B cell (primary cell): ENCODE measurements around the gene CRTC3. TPM values are rescaled to one million over a fixed set of nuclear protein-coding genes. Genes with fewer than 3 reads are reported as not detected.

Experiments
- ATAC-seq: fragments of 200-7000 bp; cut with Tn5 transposase; one replicate; pipeline ENCODE4 v1.10.0; 2021; ENCODE audit warnings: low read depth, mild to moderate bottlenecking, moderate number of reproducible peaks, moderate library complexity
- CTCF ChIA-PET: fragments of 350-600 bp; sonication (Branson Sonifier 250); formaldehyde crosslinking; loops from one replicate; lab custom pipeline; 2021; ENCODE audit warnings: antibody characterized with exemption, inconsistent platforms; lab: Charles Lee
- POLR2A ChIA-PET: fragments of 350-600 bp; sonication (Branson Sonifier 250); formaldehyde crosslinking; loops from one replicate; lab custom pipeline; 2021; ENCODE audit warnings: antibody characterized with exemption; lab: Charles Lee
- DNase-seq: peaks from one replicate; pipeline ENCODE4 v3.0.0; 2013
- H2AFZ ChIP-seq: 2 replicates; pipeline ENCODE4 v1.6.1; 2012; ENCODE audit warnings: mild to moderate bottlenecking, low read depth, low read length; ENCODE audit not compliant: insufficient read depth, poor library complexity, severe bottlenecking
- H3K27ac ChIP-seq, 2 donors: 1 replicate in 1 of 2; 2 replicates in 1 of 2; pipeline ENCODE4 v1.5.1; 2012 to 2013; ENCODE audit warnings: low read length in 2 of 2, mild to moderate bottlenecking in 2 of 2, moderate library complexity in 1 of 2
- H3K27me3 ChIP-seq, 4 experiments: fragments of 200-600 bp in 1 of 4; sonication (generic) in 1 of 4; replicated peaks in 1 of 4; 1 replicate in 2 of 4; 2 replicates in 2 of 4; pipeline versions ENCODE4 v1.6.1 to v1.7.0; 2013 to 2016; ENCODE audit warnings: low read length in 3 of 4, mild to moderate bottlenecking in 2 of 4, mixed read lengths in 1 of 4, moderate library complexity in 1 of 4; ENCODE audit not compliant: insufficient read depth in 4 of 4, control insufficient read depth in 3 of 4; ENCODE audit errors: control extremely low read depth in 1 of 4
- H3K36me3 ChIP-seq, 2 experiments: replicated peaks in 1 of 2; 1 replicate in 1 of 2; 2 replicates in 1 of 2; pipeline versions ENCODE4 v1.6.1 to v1.7.1; 2013; ENCODE audit warnings: low read length in 1 of 2; ENCODE audit not compliant: insufficient read depth in 2 of 2, control insufficient read depth in 1 of 2; ENCODE audit errors: control extremely low read depth in 1 of 2, extremely low read depth in 1 of 2
- H3K4me1 ChIP-seq, 2 donors: fragments of 200-600 bp in 1 of 2; sonication (generic) in 1 of 2; 1 replicate in 1 of 2; 2 replicates in 1 of 2; pipeline versions ENCODE4 v1.5.1 to v1.6.1; 2013 to 2017; ENCODE audit warnings: low read length in 2 of 2; ENCODE audit not compliant: control insufficient read depth in 2 of 2, insufficient read depth in 2 of 2
- H3K4me2 ChIP-seq: replicated peaks from 2 replicates; pipeline ENCODE3; 2012; ENCODE audit warnings: mild to moderate bottlenecking, low read depth, low read length; ENCODE audit not compliant: poor library complexity, severe bottlenecking
- H3K4me3 ChIP-seq, 5 experiments: fragments of 200-600 bp in 1 of 5; sonication (generic) in 1 of 5; 1 replicate in 3 of 5; 2 replicates in 2 of 5; pipeline versions ENCODE4 v1.5.1 to v1.7.0; 2011 to 2016; ENCODE audit warnings: low read length in 4 of 5, mild to moderate bottlenecking in 4 of 5, low read depth in 2 of 5, control low read depth in 1 of 5, moderate library complexity in 1 of 5; ENCODE audit not compliant: insufficient read depth in 1 of 5; ENCODE audit errors: control extremely low read depth in 1 of 5, extremely low read depth in 1 of 5
- H3K79me2 ChIP-seq: fragments of 200-600 bp; sonication (generic); one replicate; pipeline ENCODE4 v1.6.0; 2016; ENCODE audit warnings: low read length; ENCODE audit not compliant: control insufficient read depth, insufficient read depth
- H3K9ac ChIP-seq: fragments of 200-600 bp; sonication (generic); 2 replicates; pipeline ENCODE4 v1.6.1; 2017; ENCODE audit warnings: mild to moderate bottlenecking, low read length, moderate library complexity
- H3K9me3 ChIP-seq, 3 donors: one replicate each; pipeline versions ENCODE4 v1.6.1 to v1.7.1; 2013; ENCODE audit warnings: low read length in 2 of 3; ENCODE audit not compliant: control insufficient read depth in 2 of 3, insufficient read depth in 1 of 3; ENCODE audit errors: control extremely low read depth in 1 of 3
- H4K20me1 ChIP-seq: 2 replicates; pipeline ENCODE4 v1.6.0; 2012; ENCODE audit warnings: mild to moderate bottlenecking, low read length; ENCODE audit not compliant: insufficient read depth, control insufficient read depth, poor library complexity, severe bottlenecking
- H3K27ac Mint-ChIP-seq: one replicate; pipeline ENCODE4 v1.8.0; 2021; ENCODE audit warnings: mixed read lengths
- H3K27me3 Mint-ChIP-seq: one replicate; pipeline ENCODE4 v1.8.0; 2021; ENCODE audit warnings: mixed read lengths
- H3K4me1 Mint-ChIP-seq: one replicate; pipeline ENCODE4 v1.8.0; 2021; ENCODE audit warnings: mixed read lengths
- H3K4me3 Mint-ChIP-seq: one replicate; pipeline ENCODE4 v1.8.0; 2021; ENCODE audit warnings: mixed read lengths
- H3K9me3 Mint-ChIP-seq: one replicate; pipeline ENCODE4 v1.8.0; 2022; ENCODE audit warnings: mixed read lengths; ENCODE audit not compliant: insufficient read depth
- CTCF ChIP-seq: fragments of 200-600 bp; IDR thresholded peaks from one replicate; pipeline ENCODE4 v1.8.0; 2022; ENCODE audit warnings: antibody characterized with exemption, mild to moderate bottlenecking
- EZH2 ChIP-seq: IDR thresholded peaks from 2 replicates; pipeline ENCODE4 v1.6.1; 2012; ENCODE audit warnings: borderline replicate concordance, low read depth, mild to moderate bottlenecking, moderate library complexity, low read length; ENCODE audit not compliant: insufficient read depth, poor library complexity, severe bottlenecking
- WGBS: methylation state at CpG from one replicate; pipeline ENCODE4 v1.1.5; 2013; ENCODE audit warnings: missing lambda C conversion rate; ENCODE audit not compliant: insufficient coverage; 5-methylcytosine and 5-hydroxymethylcytosine counted together
- intact Hi-C: fragments of 100-400 bp; cut with micrococcal nuclease; formaldehyde crosslinking; loops from one replicate; pipeline ENCODE4 v1.10.0; 2022
- polyA plus RNA-seq: library from polyadenylated mRNA; depleted of rRNA; stranded (reverse); fragments of >200 nt; gene quantifications from 2 replicates; pipeline ENCODE4 v1.2.3, GENCODE V29; 2012
- total RNA-seq, 2 donors: library from RNA; stranded (reverse); fragments of 120-200 nt in 1 of 2; gene quantifications; 1 replicate in 1 of 2; 2 replicates in 1 of 2; pipeline versions ENCODE4 v1.2.3 to v1.2.4, GENCODE V29; 2013 to 2022

The CRTC3 gene
- total and polyA plus RNA-seq, 2 donors (not counting 1 experiment from before 2014, with no cell fraction given) = 34.7 to 95.8 TPM

- Histone ChIP-seq H3K27me3 (no peaks in the 10 kb centered on the region), H2AFZ (no peak overlapping the region), H3K9ac (no peak overlapping the region), H4K20me1 (no peaks in the 10 kb centered on the region), H3K27ac (peak overlapping the region in 1 of 2 donors; percentile 77), H3K79me2 (peaks cover 4% of the 10 kb centered on the region), H3K4me1 (peaks cover 58 to 67% of the 10 kb centered on the region in 2 donors), H3K9me3 (no peaks in the 10 kb centered on the region), H3K36me3 (no peaks in the 10 kb centered on the region), H3K4me3 (no peak overlapping the region), H3K4me2 (no peak overlapping the region)
- H3K9me3 Mint-ChIP-seq = no peaks in the 10 kb centered on the region
- 44% methylated on average over 1 of the region's 6 CpGs for WGBS
- ATAC-seq (no peak), DNase-seq (no peak)
- TF ChIP-seq EZH2 (no peak), CTCF (no peak)
- H3K4me3 Mint-ChIP-seq = no peak overlapping the region
- H3K27me3 Mint-ChIP-seq = no peaks in the 10 kb centered on the region
- intact Hi-C loops = loop anchor here (5.0 to 10.0 kb wide), 2 partner anchors 68 to 215 kb away; partner anchors contain the start of gene IQGAP1
- CTCF ChIA-PET = interaction anchor here (1.1 to 2.1 kb wide), 2 partner anchors 110 to 268 kb away, joined by 3 to 5 read pairs; partner anchors contain the start of gene FURIN
- H3K27ac Mint-ChIP-seq = peak overlapping the region; percentile 21
- POLR2A ChIA-PET = no interaction called here
- peaks cover 73% of the 10 kb centered on the region for H3K4me1 Mint-ChIP-seq
Observed at GRCh38 chr15:90599644-90600043, 69.9 kb downstream of the CRTC3 start.

GRCh38 chr15:90600954-90601353 is 71.2 kb downstream of the CRTC3 start:
- H3K9ac ChIP-seq = no peak overlapping the region
- no peak overlapping the region for H3K4me3 ChIP-seq
- no peaks in the 10 kb centered on the region for H3K27me3 Mint-ChIP-seq
- WGBS = 96% methylated on average over 5 of the region's 7 CpGs
- peak overlapping the region; percentile 74 for H3K27ac Mint-ChIP-seq
- no peaks in the 10 kb centered on the region for H4K20me1 ChIP-seq
- no peak for ATAC-seq
- H3K9me3 ChIP-seq = no peaks in the 10 kb centered on the region
- peaks cover 48 to 57% of the 10 kb centered on the region in 2 donors for H3K4me1 ChIP-seq
- H3K27ac ChIP-seq = no peak overlapping the region
- intact Hi-C loops = no loop called here
- H3K4me1 Mint-ChIP-seq = peaks cover 61% of the 10 kb centered on the region
- no peak for DNase-seq
- TF ChIP-seq CTCF = no peak
- TF ChIP-seq EZH2 = no peak
- peaks cover 13% of the 10 kb centered on the region for H3K79me2 ChIP-seq
- H3K36me3 ChIP-seq = peaks cover 0 to 3% of the 10 kb centered on the region in 2 experiments
- no peaks in the 10 kb centered on the region for H3K27me3 ChIP-seq
- ChIA-PET CTCF (no interaction called here), POLR2A (no interaction called here)
- no peak overlapping the region for H3K4me3 Mint-ChIP-seq
- no peaks in the 10 kb centered on the region for H3K9me3 Mint-ChIP-seq
- H2AFZ ChIP-seq = no peak overlapping the region
- no peak overlapping the region for H3K4me2 ChIP-seq
